Psoas muscle (tissue), 8 donors: ENCODE results near the gene UBE2O. TPM values are rescaled to one million over a fixed set of nuclear protein-coding genes. Genes with fewer than 3 reads are reported as not detected.

Experiments
- ATAC-seq, 4 donors: fragments of 200-7000 bp; cut with Tn5 transposase; one replicate each; pipeline ENCODE4 v1.9.1; 2020; ENCODE audit warnings: moderate library complexity in 3 of 4, mild to moderate bottlenecking in 2 of 4
- DNase-seq, 2 donors: peaks; one replicate each; pipeline ENCODE4 v3.0.0-alpha.2; 2020
- H3K27ac ChIP-seq: fragments of 200-600 bp; one replicate; pipeline ENCODE4 v1.8.0; 2022
- H3K27me3 ChIP-seq, 3 donors: fragments of 200-600 bp in 1 of 3; one replicate each; pipeline versions ENCODE4 v1.6.1 to v1.8.0; 2013 to 2022; ENCODE audit warnings: low read length in 2 of 3, mild to moderate bottlenecking in 2 of 3, moderate library complexity in 1 of 3; ENCODE audit not compliant: insufficient read depth in 3 of 3
- H3K36me3 ChIP-seq, 2 donors: fragments of 200-600 bp in 1 of 2; one replicate each; pipeline versions ENCODE4 v1.6.1 to v1.8.0; 2013 to 2022; ENCODE audit warnings: low read depth in 1 of 2, mild to moderate bottlenecking in 1 of 2, moderate library complexity in 1 of 2; ENCODE audit not compliant: insufficient read depth in 1 of 2
- H3K4me1 ChIP-seq: fragments of 200-600 bp; one replicate; pipeline ENCODE4 v1.8.0; 2022
- H3K4me3 ChIP-seq: fragments of 200-600 bp; one replicate; pipeline ENCODE4 v1.8.0; 2022; ENCODE audit warnings: mild to moderate bottlenecking
- H3K9me3 ChIP-seq: fragments of 200-600 bp; one replicate; pipeline ENCODE4 v1.8.0; 2022
- WGBS, 3 donors: extraction: QIAGEN DNeasy Blood & Tissue Kit; methylation state at CpG; one replicate each; pipeline versions ENCODE4 v1.1.6 to v1.1.7; 2013; 5-methylcytosine and 5-hydroxymethylcytosine counted together
- intact Hi-C, 2 donors: fragments of 100-400 bp; cut with DNase I; formaldehyde crosslinking; loops; one replicate each; pipeline versions ENCODE4 v1.11.0 to v1.14.2; 2022
- polyA plus RNA-seq, 3 donors: library from polyadenylated mRNA; stranded (reverse); fragments of 200-250 nt; gene quantifications; one replicate each; pipeline ENCODE4 v1.2.3, GENCODE V29; 2013
- total RNA-seq, 4 donors: library from RNA; stranded (reverse); fragmentation: NEBNext Ultra II Directional in 2 of 4; extraction: Animal tissue kit (Norgen Biotek cat#: 25700) in 2 of 4; gene quantifications; one replicate each; pipeline versions ENCODE4 v1.2.1 to v1.2.4, GENCODE V29; 2021 to 2023
- TF ChIP-seq, protein P1 (sequence below): fragments of 200-600 bp; IDR thresholded peaks from one replicate; pipeline ENCODE4 v1.8.0; 2022; ENCODE audit warnings: antibody characterized with exemption
- donor health status: healthy with polysubstance abuse.
- donor health status: DM: no; HTN: no; CAD: no; lungs with moderate emphysema.
- donor health status: Bipolar disorder and iron deficiency.
- donor health status: healthy.
- donor health status: DM: yes; HTN: yes; CAD: no.
- donor health status: DM: no; HTN: no; CAD: no.
- donor health status: DM: no; HTN: no; CAD: no.
- donor health status: DM: yes; HTN: yes; CAD: no.

UBE2O gene
- total and polyA plus RNA-seq, 7 donors, result 11.6 to 45.5 (median 37.3) TPM

DNA sequence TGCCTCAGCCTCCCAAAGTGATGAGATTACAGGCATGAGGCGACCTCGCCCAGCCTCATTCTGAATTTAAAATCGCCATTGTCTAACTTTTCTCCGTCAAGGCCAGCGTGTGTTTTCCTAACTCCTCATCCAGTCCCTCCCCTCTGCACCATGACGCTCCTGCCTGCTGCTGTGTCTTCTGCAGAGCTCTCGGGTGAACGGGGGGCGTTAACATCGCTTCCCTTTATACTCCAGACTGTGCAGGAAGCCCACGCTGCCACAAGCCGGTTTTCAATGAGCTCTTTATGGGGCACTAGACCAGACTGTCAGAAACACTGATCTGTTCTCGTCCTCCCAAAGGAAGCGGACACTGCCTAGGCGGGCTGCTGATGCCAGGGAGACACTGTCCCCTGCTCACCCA is 27.7 kb upstream of the UBE2O start:
- Histone ChIP-seq H3K4me3 (no peak overlapping the region), H3K9me3 (no peaks in the 10 kb centered on the region), H3K36me3 (peaks cover 0 to 21% of the 10 kb centered on the region in 2 donors), H3K4me1 (no peaks in the 10 kb centered on the region), H3K27ac (no peak overlapping the region), H3K27me3 (no peaks in the 10 kb centered on the region)
- TF ChIP-seq, protein P1, sequence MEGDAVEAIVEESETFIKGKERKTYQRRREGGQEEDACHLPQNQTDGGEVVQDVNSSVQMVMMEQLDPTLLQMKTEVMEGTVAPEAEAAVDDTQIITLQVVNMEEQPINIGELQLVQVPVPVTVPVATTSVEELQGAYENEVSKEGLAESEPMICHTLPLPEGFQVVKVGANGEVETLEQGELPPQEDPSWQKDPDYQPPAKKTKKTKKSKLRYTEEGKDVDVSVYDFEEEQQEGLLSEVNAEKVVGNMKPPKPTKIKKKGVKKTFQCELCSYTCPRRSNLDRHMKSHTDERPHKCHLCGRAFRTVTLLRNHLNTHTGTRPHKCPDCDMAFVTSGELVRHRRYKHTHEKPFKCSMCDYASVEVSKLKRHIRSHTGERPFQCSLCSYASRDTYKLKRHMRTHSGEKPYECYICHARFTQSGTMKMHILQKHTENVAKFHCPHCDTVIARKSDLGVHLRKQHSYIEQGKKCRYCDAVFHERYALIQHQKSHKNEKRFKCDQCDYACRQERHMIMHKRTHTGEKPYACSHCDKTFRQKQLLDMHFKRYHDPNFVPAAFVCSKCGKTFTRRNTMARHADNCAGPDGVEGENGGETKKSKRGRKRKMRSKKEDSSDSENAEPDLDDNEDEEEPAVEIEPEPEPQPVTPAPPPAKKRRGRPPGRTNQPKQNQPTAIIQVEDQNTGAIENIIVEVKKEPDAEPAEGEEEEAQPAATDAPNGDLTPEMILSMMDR, result no peak
- 65 to 71% (median 67%) methylated on average over 15 of the region's 15 CpGs for WGBS, 3 donors
- ATAC-seq (no peak), DNase-seq (no peak)
- intact Hi-C loops, result no loop called here

DNA sequence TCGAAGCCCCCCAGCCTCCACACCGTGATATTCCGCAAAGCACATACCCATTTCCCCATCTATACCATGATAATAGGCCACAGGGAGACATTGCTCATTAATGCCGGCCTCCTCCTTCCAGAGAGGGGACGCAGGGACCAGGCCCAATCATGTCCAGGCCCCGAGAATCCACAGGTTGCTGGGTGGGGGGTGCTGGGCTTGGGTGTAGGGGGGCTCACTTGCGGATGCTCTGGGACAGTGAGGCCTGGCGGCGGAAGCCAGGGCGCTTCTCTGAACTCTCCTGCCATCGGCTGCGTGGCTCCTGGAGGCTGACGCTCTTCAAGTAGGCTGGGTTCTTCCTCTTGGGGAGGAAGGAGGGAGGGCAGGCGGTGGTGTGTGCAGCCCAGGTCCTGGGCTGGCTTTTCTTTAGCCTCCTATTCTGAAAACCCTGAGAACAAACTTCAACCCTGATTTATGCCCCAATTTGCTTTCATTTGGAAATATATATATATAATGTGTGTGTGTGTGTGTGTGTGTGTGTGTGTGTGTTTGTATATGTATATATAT is 26.6 kb upstream of the UBE2O start:
- DNase-seq (no peak), ATAC-seq (no peak)
- TF ChIP-seq, protein P1, result no peak
- intact Hi-C loops, result no loop called here
- H3K27me3 ChIP-seq, result no peaks in the 10 kb centered on the region
- no peaks in the 10 kb centered on the region for H3K9me3 ChIP-seq
- no peak overlapping the region for H3K4me3 ChIP-seq
- WGBS, 3 donors, result 90 to 92% (median 91%) methylated on average over 14 of the region's 14 CpGs
- no peaks in the 10 kb centered on the region for H3K4me1 ChIP-seq
- peaks cover 0 to 29% of the 10 kb centered on the region in 2 donors for H3K36me3 ChIP-seq
- H3K27ac ChIP-seq, result no peak overlapping the region

DNA sequence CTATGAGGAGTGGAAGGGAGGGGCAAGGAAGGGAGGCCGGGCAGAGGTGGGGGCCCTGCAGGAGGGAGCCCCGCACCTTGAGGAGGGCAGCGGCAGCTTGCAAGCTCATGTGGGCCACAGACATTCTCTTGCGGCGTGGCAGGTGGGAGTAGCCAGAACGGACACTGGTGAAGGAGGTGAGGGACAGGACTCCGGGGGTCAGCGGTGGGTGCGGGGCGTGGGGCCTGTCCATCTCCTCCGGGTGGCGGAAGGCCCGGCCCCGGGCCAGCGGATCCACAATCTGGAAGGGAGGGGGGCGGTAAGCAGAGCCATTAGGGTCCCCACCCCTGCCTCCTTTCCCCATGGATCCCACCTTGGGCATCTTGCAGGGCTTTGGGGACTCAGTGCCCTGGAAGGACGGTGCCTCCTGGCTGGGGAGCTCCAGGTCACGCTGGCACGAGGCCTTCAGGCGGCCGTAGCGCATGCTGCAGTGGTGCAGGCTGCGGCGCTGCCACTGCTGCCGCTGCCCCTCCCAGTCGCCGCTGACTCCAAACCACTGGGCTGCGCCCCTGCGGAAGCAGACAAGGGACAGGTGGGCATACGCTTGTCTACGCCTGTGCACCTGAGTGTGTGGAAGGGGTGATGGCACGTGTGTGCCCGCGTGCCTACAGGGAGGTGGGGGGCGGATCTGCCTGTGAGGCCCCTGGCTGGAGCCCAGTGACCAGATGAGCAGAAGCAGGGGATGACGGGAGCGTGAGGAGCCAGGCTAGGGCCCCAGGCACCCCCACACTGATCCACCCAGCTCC is 26.0 kb upstream of the UBE2O start:
- no peak overlapping the region for H3K4me3 ChIP-seq
- no peaks in the 10 kb centered on the region for H3K27me3 ChIP-seq
- no peaks in the 10 kb centered on the region for H3K4me1 ChIP-seq
- no peak for DNase-seq
- intact Hi-C loops, result no loop called here
- ATAC-seq, result no peak
- TF ChIP-seq, protein P1, result no peak
- H3K27ac ChIP-seq, result no peak overlapping the region
- no peaks in the 10 kb centered on the region for H3K9me3 ChIP-seq
- peaks cover 0 to 35% of the 10 kb centered on the region in 2 donors for H3K36me3 ChIP-seq
- 92 to 94% (median 92%) methylated on average over 34 to 37 of the region's 37 CpGs for WGBS, 3 donors

DNA sequence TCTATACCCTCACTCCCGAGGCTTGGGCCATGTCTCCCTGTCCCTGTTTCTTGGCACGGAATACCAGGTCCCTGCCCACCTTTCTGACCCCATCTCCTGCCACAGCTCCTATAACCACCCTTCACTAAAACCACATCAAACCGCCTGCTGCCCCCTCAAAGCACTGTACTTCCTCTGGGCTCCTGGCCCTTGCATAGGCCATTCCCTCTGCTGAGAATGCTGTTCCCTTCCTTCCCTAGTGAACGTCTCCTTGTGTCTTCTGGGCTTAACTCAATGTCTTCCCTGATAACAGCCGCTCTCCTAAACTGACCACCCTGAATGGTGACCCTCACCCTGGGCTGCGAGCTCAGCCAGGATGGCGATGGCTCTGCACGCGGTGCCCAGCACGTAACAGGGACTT is 25.1 kb upstream of the UBE2O start:
- TF ChIP-seq, protein P1, result no peak
- Histone ChIP-seq H3K27me3 (no peaks in the 10 kb centered on the region), H3K9me3 (no peaks in the 10 kb centered on the region), H3K4me3 (no peak overlapping the region), H3K27ac (no peak overlapping the region), H3K4me1 (no peaks in the 10 kb centered on the region), H3K36me3 (peaks cover 0 to 44% of the 10 kb centered on the region in 2 donors)
- intact Hi-C loops, result no loop called here
- no peak for ATAC-seq
- DNase-seq, result no peak
- WGBS, 3 donors, result 90 to 93% (median 91%) methylated on average over 10 of the region's 10 CpGs
